KBM-7 (cell line): ENCODE measurements around the gene GLUD1.
"Not testable (repeated sequence)": the region's sequence is repeated elsewhere in the genome, so short reads cannot be mapped to it uniquely, and the experiment has no call there.

Source experiments
- DNase-seq: peaks from one replicate; pipeline ENCODE4 v3.0.0-alpha.2; 2015
- in situ Hi-C: fragments of 300-500 bp; cut with MboI; formaldehyde crosslinking; loops from 2 replicates; pipeline ENCODE4 v1.14.3; 2020; ENCODE audit warnings: low sequenced_read_pairs, low pct_unique_long_range_greater_than_20kb, mixed read lengths

GLUD1 gene

DNA sequence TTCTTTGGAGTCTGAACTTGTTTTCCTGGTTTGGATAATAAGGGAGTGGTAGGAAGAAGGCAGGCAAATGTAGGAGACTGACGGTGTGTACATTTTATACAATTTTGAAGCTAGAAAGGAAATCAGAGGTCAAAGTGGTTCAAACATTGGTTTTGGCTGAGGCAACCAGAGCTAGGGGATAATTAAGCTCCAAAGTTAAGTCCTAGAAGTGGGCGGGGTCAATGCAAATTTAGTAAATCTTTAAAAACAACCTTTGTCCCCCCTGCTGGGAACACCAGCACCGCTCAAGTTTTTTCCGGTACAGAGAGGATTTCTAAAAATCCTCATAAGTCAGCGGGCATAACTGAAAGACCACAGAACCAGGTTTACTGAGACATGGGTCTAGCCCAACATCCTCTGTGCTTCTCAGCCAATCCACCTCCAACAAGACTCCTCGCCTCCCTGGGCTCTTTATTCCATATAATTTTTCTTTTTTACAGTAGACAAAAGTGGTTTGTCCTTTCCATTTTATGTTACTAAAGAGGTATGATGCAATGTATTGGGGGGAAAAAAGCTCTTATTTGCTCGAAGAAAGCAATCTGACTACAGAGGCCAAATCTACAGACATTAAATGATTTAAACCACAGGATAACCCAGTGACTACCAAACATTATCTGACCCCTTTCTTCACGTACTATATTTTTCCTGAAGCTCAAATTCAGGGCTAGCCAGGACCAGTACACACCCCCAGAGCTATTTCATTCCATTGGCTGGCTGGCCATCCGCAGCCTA is 1.6 kb downstream of the GLUD1 start:
- DNase-seq, result peak; percentile 62
- in situ Hi-C loops, result no loop called here

DNA sequence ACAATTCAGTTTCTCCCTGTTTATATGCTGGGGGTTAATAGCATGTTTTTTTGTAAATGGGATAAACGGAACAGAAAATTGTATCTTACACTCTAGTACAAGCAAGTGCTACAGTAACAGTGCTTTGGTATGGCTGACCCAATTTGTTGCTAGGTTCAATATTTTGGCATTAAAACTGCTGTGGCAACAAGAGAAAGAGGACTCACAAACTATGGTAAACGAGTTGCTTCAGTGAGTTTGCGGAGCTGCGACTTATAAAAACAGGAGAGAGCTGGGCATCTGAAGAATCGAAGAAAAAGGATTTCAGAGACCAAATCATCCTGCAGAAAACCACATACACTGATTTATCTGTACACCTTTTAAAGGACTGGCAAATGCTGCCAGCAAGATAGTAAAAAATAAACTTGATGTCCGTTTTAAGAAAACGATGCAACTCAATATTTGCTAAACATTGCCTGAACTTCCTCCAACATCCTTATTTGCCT is 2.2 kb downstream of the GLUD1 start:
- in situ Hi-C loops, result no loop called here
- DNase-seq, result no peak

DNA sequence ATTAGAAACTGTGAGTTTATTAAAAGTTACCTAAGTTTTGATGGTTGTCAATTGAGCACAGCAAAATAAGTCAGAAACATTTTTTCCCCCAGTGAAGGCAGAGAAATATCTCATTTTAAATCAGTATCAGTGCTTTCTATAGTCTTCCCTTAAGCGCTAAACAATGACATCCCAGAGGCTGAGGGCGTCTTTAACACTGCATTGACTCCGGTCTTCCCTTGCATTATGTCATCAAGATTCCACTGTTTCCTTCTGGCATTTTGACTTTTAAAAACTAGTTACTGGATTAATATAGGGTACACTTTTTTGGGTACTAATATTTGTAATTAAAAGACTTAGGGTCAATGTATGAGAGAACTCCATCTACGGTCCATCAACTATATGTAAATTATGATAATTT is 3.9 kb downstream of the GLUD1 start:
- no peak for DNase-seq
- in situ Hi-C loops, result no loop called here

DNA sequence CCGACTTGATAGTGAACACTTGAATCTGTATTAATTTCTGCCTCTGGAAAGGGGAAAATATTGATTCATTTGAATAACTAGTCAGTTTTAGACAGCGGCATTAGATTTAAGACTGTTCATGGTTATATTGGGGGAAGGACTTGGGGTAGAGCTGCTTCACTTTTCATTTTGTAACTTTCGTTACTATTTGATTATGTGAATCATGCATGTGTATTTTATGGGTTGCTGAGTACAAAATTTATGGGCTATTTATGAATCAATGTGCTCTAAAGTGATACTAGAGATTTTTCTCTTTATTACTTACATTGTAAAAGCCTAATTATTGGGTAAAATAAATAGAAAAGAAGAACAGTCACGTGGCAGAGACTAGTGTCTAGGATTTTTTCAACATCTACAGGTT is 4.9 kb downstream of the GLUD1 start:
- DNase-seq, result no peak
- in situ Hi-C loops, result no loop called here

DNA sequence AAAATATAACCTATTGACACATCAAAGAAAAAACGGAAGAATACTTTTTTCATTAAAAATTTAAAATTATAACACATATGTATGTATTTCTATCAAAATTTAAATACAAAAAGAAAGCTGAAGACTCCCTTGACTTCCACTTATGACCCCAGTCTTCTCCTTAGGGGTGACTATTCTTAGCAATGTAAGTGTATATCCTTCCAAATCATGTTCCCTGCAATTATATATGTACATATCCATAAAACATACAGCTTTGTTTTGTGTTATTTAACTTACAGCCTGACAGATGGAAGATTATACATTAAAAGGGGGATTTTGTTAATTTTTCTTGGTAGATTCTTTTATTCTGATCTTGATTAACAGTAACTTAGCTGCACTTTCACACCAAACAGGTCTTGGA is 9.1 kb downstream of the GLUD1 start:
- in situ Hi-C loops, result no loop called here
- DNase-seq, result no peak

DNA sequence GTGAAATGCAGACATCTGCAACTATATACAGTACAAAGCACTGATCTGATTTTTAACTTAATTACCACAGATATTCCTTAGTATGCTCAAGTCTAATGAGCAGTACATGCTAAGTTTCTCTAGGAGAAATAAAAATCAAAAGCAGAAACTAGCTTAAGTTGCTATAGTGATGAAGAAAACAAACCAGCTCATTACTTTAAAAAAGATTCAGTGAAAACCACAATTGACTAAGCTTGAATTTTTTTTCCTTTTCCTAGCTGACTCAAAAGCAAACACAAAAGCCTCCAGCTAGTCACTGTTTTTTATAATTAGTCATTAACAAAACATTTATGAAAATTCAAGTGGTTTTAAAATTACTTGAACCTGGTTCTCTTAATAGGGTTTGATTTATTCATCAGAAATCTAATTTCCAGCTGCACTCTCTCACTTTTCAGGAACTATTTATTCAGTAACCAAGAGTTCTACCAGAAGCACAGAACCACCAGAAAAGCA is 10.3 kb downstream of the GLUD1 start:
- in situ Hi-C loops, DNase-seq: not testable (repeated sequence)

DNA sequence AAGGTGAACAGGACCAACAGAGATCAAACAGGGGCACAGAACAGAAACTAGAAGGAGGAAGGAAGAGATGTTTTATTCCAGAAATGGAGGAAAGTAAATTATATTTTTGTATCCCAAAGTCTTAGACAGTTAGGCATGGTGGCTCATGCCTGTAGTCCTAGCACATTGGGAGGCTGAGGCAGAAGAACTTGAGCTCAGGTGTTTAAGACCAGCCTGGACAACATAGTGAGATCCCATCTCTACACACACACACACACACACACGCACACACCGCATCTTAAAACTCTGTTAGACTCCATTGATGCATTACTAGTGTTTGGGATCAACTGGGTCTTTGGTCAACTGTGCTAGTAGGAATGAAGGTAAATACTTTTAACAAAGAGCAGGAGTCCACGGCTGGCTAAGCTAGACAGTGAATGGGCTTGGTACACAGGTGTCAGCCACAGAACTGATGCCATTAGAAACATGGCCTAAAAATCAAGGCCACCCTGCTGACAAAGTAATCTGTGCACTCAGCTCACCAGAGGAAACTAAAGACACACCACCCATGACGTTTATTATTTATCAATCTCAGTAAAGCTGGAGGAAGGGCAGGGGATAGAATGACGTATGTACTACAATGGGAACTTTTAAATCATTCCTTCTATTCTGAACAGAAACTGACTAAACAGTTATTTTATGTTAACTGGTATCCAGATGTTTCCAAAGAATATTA is 10.9 kb downstream of the GLUD1 start:
- DNase-seq, in situ Hi-C loops: not testable (repeated sequence)

DNA sequence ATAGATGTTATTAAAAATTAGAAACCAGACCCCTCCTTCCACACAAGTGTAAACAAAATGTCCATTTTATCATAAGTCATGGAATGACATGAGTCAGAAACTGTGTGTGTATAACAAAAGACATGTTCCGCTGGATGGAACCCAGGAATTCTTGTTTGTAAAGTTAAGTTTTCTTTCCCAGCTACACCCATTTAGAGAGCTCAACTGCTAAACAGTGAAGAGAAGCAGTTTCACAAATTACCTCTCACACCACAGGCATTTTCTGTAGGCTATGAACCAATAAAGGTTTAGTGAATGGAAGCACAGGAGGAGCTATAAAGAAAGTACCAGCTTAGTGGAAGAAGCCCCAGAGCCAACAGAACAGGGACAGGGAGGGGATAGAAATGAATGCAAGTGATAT is 12.4 kb downstream of the GLUD1 start:
- DNase-seq, in situ Hi-C loops: not testable (repeated sequence)

DNA sequence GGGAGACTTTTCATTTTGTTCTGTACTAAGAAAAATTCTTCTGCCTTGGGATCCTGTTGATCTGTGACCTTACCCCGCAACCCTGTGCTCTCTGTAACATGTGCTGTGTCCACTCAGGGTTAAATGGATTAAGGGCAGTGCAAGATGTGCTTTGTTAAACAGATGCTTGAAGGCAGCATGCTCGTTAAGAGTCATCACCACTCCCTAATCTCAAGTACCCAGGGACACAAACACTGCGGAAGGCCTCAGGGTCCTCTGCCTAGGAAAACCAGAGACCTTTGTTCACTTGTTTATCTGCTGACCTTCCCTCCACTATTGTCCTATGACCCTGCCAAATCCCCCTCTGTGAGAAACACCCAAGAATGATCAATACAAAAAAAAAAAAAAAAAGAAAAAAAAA is 13.1 kb downstream of the GLUD1 start:
- in situ Hi-C loops, DNase-seq: not testable (repeated sequence)

DNA sequence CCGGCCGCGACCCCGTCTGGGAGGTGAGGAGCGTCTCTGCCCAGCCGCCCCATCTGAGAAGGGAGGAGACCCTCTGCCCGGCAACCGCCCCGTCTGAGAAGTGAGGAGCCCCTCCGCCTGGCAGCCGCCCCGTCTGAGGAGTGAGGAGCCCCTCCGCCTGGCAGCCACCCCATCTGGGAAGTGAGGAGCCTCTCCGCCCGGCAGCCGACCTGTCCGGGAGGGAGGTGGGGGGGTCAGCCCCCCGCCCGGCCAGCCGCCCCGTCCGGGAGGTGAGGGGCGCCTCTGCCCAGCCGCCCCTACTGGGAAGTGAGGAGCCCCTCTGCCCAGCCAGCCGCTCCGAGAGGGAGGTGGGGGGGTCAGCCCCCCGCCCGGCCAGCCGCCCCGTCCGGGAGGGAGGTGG is 14.0 kb downstream of the GLUD1 start:
- DNase-seq, in situ Hi-C loops: not testable (repeated sequence)

DNA sequence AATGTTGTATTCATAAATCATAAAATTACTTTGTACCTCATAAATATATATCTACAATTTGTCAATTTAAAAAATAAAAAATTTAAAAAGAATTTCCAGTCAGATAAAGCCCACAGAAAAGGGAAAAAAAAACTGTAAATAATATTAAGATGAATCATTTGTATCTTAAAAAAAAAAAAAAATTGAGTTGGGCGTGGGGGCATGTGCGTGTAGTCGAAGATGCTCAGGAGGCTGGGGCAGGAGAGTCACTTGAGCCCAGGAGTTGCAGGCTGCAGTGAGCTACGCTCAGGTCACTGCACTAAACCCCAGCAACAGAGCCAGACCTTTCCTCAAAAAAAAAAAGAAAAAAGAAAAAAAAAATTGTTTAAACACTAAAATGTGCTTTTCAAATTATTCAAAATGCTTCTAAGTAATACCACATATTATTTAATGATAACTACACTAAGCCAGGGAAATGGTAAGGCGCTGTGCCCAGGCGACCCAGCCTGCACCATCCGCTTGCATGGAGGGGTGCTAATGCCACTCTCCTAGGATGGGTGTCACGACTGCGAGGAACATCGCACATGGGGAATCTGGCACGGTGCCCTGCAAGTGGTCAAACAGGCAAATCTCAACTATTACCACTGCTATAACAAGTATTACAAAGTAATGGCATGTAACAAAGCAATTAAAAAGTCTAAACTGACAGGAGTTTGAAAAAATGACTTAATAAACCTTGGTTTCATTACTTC is 15.4 kb downstream of the GLUD1 start:
- no peak for DNase-seq
- in situ Hi-C loops, result no loop called here

DNA sequence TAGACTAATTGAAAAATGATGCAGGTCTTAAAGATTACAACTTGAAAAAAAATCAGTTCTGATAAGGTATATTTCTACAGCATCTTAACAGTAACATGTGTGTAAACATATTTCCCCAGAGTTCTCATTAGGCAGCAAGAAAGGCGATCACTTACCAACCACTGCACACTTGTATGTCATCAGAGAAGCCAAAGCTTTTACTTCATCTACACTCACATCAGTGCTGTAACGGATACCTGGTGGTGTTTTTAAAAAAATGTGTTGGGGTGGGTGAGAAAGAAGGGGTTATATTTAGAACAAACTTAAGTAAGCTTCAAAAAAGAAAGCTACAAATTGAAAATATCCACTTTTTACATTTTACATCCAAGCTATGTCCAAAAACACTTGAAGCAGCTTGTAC is 18.2 kb downstream of the GLUD1 start:
- in situ Hi-C loops, DNase-seq: not testable (repeated sequence)

DNA sequence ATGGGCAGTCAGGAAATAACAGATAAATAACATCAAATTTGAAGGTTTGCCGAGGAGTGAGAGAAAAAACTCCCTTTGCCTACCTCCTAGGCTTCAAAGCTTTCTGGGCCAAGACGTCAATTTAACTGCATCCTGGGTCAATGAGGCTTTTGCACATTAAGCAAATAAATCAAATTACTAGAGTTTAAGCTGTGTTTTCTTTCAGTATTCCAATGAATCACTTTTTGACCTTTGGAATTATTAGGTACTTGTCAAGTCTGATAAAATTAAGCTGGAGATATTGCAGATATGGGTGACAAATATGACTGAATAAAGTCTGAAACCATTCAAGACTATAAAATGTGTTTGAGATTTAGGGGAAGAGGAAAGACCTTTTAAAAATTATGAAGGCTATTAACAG is 22.2 kb downstream of the GLUD1 start:
- in situ Hi-C loops, result no loop called here

DNA sequence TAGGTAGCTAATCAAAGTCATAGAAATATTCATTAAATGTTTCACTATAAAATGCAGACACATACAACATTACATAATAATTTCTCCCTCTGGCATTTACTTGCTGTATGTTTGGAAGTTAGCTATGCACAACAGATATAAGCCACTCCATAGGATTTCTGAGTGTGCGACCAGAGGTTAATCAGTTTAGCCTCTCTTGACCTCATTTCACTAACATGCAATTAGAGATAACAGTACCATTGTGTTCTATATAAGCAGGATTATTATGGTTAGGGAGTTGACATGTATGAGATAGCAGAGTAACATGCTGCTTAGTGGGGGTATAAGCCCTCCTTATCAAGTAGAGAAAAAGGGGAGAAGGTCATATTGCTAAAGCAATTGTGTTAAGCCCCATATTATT is 26.4 kb downstream of the GLUD1 start:
- in situ Hi-C loops, result no loop called here

More for the DNA sequence above, 22.2 kb downstream of the GLUD1 start:
- no peak for DNase-seq

DNA sequence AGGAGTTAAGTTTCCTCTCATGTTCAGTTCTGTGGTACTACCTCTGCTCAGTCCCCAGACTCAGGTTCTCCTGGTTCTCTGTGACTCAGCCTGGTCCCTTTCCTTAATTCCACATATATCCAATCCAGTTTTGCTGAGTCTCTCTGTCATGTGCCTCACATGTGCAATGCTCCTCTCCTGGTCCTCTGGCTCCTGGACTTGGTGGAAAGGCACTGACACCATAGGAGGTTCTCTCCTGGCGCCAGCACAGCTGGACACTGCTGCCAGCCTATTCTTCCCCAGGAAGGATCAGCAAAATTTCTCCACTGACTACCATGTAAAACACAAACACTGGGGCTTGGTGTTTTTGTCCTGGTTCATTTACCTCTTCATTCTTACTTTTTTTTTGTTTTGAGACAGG is 27.8 kb downstream of the GLUD1 start:
- DNase-seq, result no peak
- in situ Hi-C loops, result no loop called here

More for the DNA sequence above, 26.4 kb downstream of the GLUD1 start:
- DNase-seq, result no peak

DNA sequence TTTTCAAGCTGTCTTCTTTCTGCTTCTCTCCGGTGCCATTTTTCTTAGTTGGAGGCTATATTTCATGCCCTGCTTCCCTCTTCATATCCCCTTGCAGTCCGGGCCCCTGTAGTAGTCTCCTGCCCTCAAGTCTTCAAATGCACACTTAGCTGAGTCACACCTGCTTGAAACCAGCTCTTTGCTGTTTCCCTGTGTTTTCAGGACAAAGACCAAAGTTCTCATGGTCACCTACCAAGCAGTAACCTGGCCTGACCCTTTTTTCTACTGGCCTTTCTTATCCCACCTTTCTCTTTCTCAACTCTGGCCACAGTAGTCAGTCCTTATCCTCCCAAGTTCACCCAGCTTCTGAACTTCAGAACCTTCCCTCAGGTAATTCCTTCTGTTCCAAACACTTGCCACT is 28.5 kb downstream of the GLUD1 start:
- DNase-seq, result no peak
- in situ Hi-C loops, result no loop called here

DNA sequence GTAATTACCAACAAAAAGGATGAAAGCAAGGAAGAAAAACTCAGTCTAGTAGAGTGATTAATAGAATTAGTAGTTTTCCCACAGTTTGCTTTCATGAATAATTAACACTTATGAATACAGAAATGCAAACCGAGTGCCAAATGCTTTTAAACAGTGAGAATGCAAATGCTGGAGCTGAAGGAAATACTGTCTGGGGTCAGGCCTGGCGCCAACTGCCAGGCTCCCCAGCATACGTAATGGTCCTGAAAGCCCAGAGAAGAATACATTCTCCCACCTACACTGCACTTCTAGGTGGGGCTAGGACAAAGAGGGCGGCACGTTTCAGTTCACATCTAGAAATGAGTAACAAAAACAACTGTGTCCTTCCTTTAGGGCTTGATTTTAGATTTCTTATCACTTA is 30.0 kb downstream of the GLUD1 start:
- no peak for DNase-seq
- in situ Hi-C loops, result no loop called here

DNA sequence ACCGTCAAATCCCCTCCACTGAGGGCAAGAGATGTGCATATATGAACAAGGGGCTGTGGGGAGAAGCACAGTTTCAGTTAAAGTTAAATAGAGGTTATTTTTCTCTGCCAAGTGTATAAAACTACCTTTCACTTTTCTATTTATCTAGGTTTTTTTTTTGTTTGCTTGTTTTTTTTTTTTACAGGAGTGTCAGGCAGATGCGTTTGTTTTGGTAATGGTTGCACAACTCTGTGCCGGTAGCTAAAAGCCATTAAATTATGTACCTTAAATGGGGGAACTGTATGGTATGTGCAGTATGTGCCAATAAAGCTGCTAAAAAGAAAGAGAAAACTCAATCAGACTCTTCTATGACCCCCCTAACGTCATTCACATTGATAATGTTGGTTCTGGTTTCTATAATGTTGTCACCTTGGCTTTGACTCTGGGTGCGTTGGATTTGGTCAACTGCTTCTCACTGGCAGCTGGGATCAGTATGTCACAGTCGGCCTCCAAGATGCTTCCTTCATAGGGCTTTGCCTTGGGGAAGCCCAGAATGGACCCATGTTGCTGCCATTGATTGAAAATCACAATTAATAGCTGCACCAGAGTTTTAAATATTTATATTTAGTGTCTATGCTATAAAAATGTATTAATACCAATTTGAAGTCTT is 34.2 kb downstream of the GLUD1 start:
- in situ Hi-C loops, result no loop called here
- no peak for DNase-seq

DNA sequence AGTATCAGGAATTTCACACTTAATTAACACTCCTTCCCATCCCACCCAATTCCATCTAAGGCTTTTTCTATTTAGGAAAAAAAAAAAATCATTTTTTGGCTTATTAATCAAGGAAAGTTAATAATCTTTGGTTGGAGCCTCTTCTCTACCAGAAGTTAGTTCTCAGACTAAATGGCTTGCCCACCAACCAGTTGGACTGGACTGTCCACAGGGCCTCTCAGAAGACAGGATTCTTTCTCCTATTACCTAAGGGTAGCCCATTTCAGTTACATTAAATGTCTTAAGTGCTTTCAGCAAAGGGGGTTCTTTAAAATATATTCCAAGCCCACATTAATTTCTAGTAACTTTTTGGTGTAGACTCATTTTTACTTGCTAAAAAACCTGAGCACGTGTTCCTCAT is 35.2 kb downstream of the GLUD1 start:
- DNase-seq, result no peak
- in situ Hi-C loops, result no loop called here
